ENCODE data around the gene FGF14. TPM values are rescaled to one million over a fixed set of nuclear protein-coding genes. Genes with fewer than 3 reads are reported as not detected.

Gene FGF14
- total RNA-seq, 1 experiment from 2014 or later = 0.22 TPM

GRCh38 chr13:102033857-102034331, 368.0 kb downstream of the FGF14 start:
- H3K18ac ChIP-seq (ENCODE audit: insufficient read length, low read depth, low read length) = no peak overlapping the region
- no peak overlapping the region for H3K14ac ChIP-seq (ENCODE audit: insufficient read depth, low read length)
- H2BK120ac ChIP-seq (ENCODE audit: low read depth, low read length, poor library complexity, severe bottlenecking) = no peak overlapping the region
- no peak for DNase-seq
- H2AFZ ChIP-seq (ENCODE audit: low read length) = no peak overlapping the region
- no peak overlapping the region for H4K91ac ChIP-seq (ENCODE audit: insufficient read length, low read depth, low read length)
- H2AK5ac ChIP-seq (ENCODE audit: insufficient read length, low read length) = no peak overlapping the region
- no peaks in the 10 kb centered on the region for H3K36me3 Mint-ChIP-seq (ENCODE audit: insufficient read depth in 1 of 3, low read depth in 3 of 3)
- H3K9me3 ChIP-seq (ENCODE audit: control insufficient read depth, low read depth, low read length) = no peaks in the 10 kb centered on the region
- no peak overlapping the region for H3K23ac ChIP-seq (ENCODE audit: insufficient read length, low read depth, low read length)
- H2BK5ac ChIP-seq (ENCODE audit: insufficient read length, low read length) = no peak overlapping the region
- H3K27ac Mint-ChIP-seq = no peak overlapping the region
- H3K9ac ChIP-seq (ENCODE audit: extremely low read depth, insufficient read length, low read length) = no peak overlapping the region
- no peaks in the 10 kb centered on the region; the same call in 1 of the 2 replicates for H3K27me3 Mint-ChIP-seq (ENCODE audit: low read depth)
- H3K79me2 ChIP-seq (ENCODE audit: insufficient read depth, low read length) = no peaks in the 10 kb centered on the region
- no peaks in the 10 kb centered on the region for H3K9me3 Mint-ChIP-seq
- H3K79me1 ChIP-seq (ENCODE audit: insufficient read depth, low read depth, low read length, poor library complexity, severe bottlenecking) = no peaks in the 10 kb centered on the region
- H3K27me3 ChIP-seq (ENCODE audit: insufficient read depth, low read length) = no peaks in the 10 kb centered on the region
- no peak for TF ChIP-seq CTCF (conservative IDR thresholded peaks at IDR 0.05)
- no peaks in the 10 kb centered on the region for H3K23me2 ChIP-seq (ENCODE audit: insufficient read length, low read depth, low read length, poor library complexity, severe bottlenecking)
- no peak overlapping the region for H2BK12ac ChIP-seq (ENCODE audit: insufficient read length, low read depth, low read length)
- H3K4ac ChIP-seq (ENCODE audit: low read depth, low read length) = no peak overlapping the region
- H3K4me3 Mint-ChIP-seq = no peak overlapping the region
- no peaks in the 10 kb centered on the region for H4K20me1 ChIP-seq (ENCODE audit: control insufficient read depth, insufficient read depth, insufficient read length)
- H3K27ac ChIP-seq (ENCODE audit: insufficient read length, low read depth, low read length) = no peak overlapping the region
- H3K4me1 Mint-ChIP-seq = peaks cover 3% of the 10 kb centered on the region in 2 experiments; a peak in 2 of 4 replicates
- no peak overlapping the region for H4K5ac ChIP-seq (ENCODE audit: insufficient read length, low read depth, low read length)
- no peak overlapping the region for H3T11ph ChIP-seq (ENCODE audit: low read length)
- no peak overlapping the region for H2BK20ac ChIP-seq (ENCODE audit: low read depth, low read length, poor library complexity, severe bottlenecking)
- no CpG with 5 or more reads among the region's 5 CpGs for WGBS (ENCODE audit: extremely low coverage, insufficient read length, low lambda C conversion rate)
- no peak overlapping the region for H3K4me2 ChIP-seq (ENCODE audit: insufficient read depth, insufficient read length, low read length)
- no peak overlapping the region for H2BK15ac ChIP-seq (ENCODE audit: low read depth, low read length)
- no peak overlapping the region for H3K56ac ChIP-seq (ENCODE audit: insufficient read length, low read depth, low read length)
- H4K8ac ChIP-seq (replicated peaks; ENCODE audit: insufficient read length, low read depth, low read length) = no peak overlapping the region
- H3K4me1 ChIP-seq (ENCODE audit: insufficient read depth, low read length) = no peaks in the 10 kb centered on the region

All from H9 (cell line).